IMR-90 (cell line): ENCODE measurements around the gene NHSL2. TPM values are rescaled to one million over a fixed set of nuclear protein-coding genes. Genes with fewer than 3 reads are reported as not detected.
A peak's percentile ranks its signal among the peaks of the same experiment; 100 is the strongest.

ENCODE experiments used
- ATAC-seq: fragments of 200-7000 bp; cut with Tn5 transposase; 2 replicates; pipeline ENCODE4 v1.9.1; 2020; ENCODE audit warnings: low read depth, mild to moderate bottlenecking, moderate library complexity
- BruUV-seq: library from RNA; stranded (reverse); fragments of 400-500 nt; replicated peaks from 2 replicates; lab custom pipeline; 2021; lab: Mats Ljungman, UMichigan
- CTCF ChIA-PET: fragments of 300-600 bp; formaldehyde crosslinking; extraction: SDS; loops from one replicate; lab custom pipeline; 2021; ENCODE audit warnings: antibody characterized with exemption; lab: Yijun Ruan, JAX
- POLR2A ChIA-PET: fragments of 300-600 bp; sonication (Branson Sonifier 250); formaldehyde crosslinking; loops from one replicate; lab custom pipeline; 2022; ENCODE audit warnings: antibody characterized with exemption; ENCODE audit not compliant: unreplicated experiment; lab: Charles Lee
- DNase-seq: peaks from one replicate; pipeline ENCODE4 v3.0.0; 2013
- H2AFZ ChIP-seq: replicated peaks from 2 replicates; pipeline ENCODE3; 2013; ENCODE audit warnings: low read length, mild to moderate bottlenecking; ENCODE audit not compliant: poor library complexity
- H2AK5ac ChIP-seq: 2 replicates; pipeline ENCODE4 v1.6.1; 2013; ENCODE audit warnings: low read depth, low read length, inconsistent platforms
- H2AK9ac ChIP-seq: replicated peaks from 2 replicates; pipeline ENCODE3; 2013; ENCODE audit warnings: mild to moderate bottlenecking, low read depth, low read length, moderate library complexity; ENCODE audit not compliant: poor library complexity
- H2BK120ac ChIP-seq: 2 replicates; pipeline ENCODE4 v1.6.1; 2013; ENCODE audit warnings: low read depth, low read length, inconsistent platforms
- H2BK15ac ChIP-seq: 3 replicates; pipeline ENCODE4 v1.6.1; 2013; ENCODE audit warnings: low read depth, low read length, inconsistent platforms
- H2BK20ac ChIP-seq: 2 replicates; pipeline ENCODE4 v1.6.1; 2013; ENCODE audit warnings: low read depth, mild to moderate bottlenecking, inconsistent platforms, low read length, moderate library complexity
- H2BK5ac ChIP-seq: 2 replicates; pipeline ENCODE4 v1.6.1; 2013; ENCODE audit warnings: mild to moderate bottlenecking, low read depth, low read length, inconsistent platforms; ENCODE audit not compliant: poor library complexity, severe bottlenecking
- H3K14ac ChIP-seq: replicated peaks from 2 replicates; pipeline ENCODE4 v1.6.1; 2013; ENCODE audit warnings: low read depth, low read length, inconsistent platforms
- H3K18ac ChIP-seq: 2 replicates; pipeline ENCODE4 v1.6.1; 2013; ENCODE audit warnings: low read depth, low read length, control low read depth
- H3K23ac ChIP-seq: 2 replicates; pipeline ENCODE4 v1.6.1; 2013; ENCODE audit warnings: low read depth, low read length, inconsistent platforms
- H3K27ac ChIP-seq: 2 replicates; pipeline ENCODE4 v1.5.1; 2013; ENCODE audit warnings: mild to moderate bottlenecking, control low read depth, low read length; ENCODE audit not compliant: insufficient read depth
- H3K27me3 ChIP-seq: 2 replicates; pipeline ENCODE4 v1.6.1; 2013; ENCODE audit warnings: low read length; ENCODE audit not compliant: control insufficient read depth, insufficient read depth
- H3K36me3 ChIP-seq: 2 replicates; pipeline ENCODE4 v1.6.1; 2013; ENCODE audit warnings: low read length, mixed read lengths; ENCODE audit not compliant: control insufficient read depth, insufficient read depth
- H3K4ac ChIP-seq: 2 replicates; pipeline ENCODE4 v1.6.1; 2013; ENCODE audit warnings: low read depth, low read length, inconsistent platforms
- H3K4me1 ChIP-seq: 2 replicates; pipeline ENCODE4 v1.6.1; 2013; ENCODE audit warnings: low read length, mixed read lengths; ENCODE audit not compliant: control insufficient read depth, insufficient read depth
- H3K4me2 ChIP-seq: 2 replicates; pipeline ENCODE4 v1.6.1; 2013; ENCODE audit warnings: low read depth, mild to moderate bottlenecking, control low read depth, low read length, moderate library complexity
- H3K4me3 ChIP-seq: 2 replicates; pipeline ENCODE4 v1.5.1; 2013; ENCODE audit warnings: low read depth, mild to moderate bottlenecking, control low read depth, low read length, moderate library complexity; ENCODE audit not compliant: insufficient read depth
- H3K56ac ChIP-seq: 2 replicates; pipeline ENCODE4 v1.6.1; 2013; ENCODE audit warnings: low read length, inconsistent platforms; ENCODE audit not compliant: insufficient read depth; ENCODE audit errors: extremely low read depth
- H3K79me1 ChIP-seq, 2 experiments: 2 replicates each; pipeline ENCODE4 v1.6.1; 2013; ENCODE audit warnings: low read length in 2 of 2, inconsistent platforms in 1 of 2, low read depth in 1 of 2
- H3K9ac ChIP-seq: 2 replicates; pipeline ENCODE4 v1.6.1; 2013; ENCODE audit warnings: low read depth, low read length, control low read depth
- H3K9me1 ChIP-seq: 2 replicates; pipeline ENCODE4 v1.6.1; 2013; ENCODE audit warnings: low read length, inconsistent platforms; ENCODE audit not compliant: insufficient read depth
- H3K9me3 ChIP-seq: 2 replicates; pipeline ENCODE4 v1.6.1; 2013; ENCODE audit warnings: low read length; ENCODE audit not compliant: control insufficient read depth, insufficient read depth
- H4K20me1 ChIP-seq: 2 replicates; pipeline ENCODE4 v1.6.1; 2013; ENCODE audit warnings: low read length, inconsistent platforms; ENCODE audit not compliant: insufficient read depth
- H4K5ac ChIP-seq: 2 replicates; pipeline ENCODE4 v1.6.1; 2013; ENCODE audit warnings: mild to moderate bottlenecking, low read depth, low read length, control low read depth
- H4K8ac ChIP-seq, 2 experiments: 2 replicates each; pipeline ENCODE4 v1.6.1; 2013; ENCODE audit warnings: low read depth in 2 of 2, low read length in 2 of 2, control low read depth in 1 of 2, inconsistent platforms in 1 of 2
- H4K91ac ChIP-seq: 2 replicates; pipeline ENCODE4 v1.6.1; 2013; ENCODE audit warnings: low read depth, low read length, inconsistent platforms; ENCODE audit not compliant: insufficient read depth
- CEBPB ChIP-seq: IDR thresholded peaks from 2 replicates; pipeline ENCODE4 v1.6.1; 2012; ENCODE audit warnings: low read depth, low read length, improper control_type of control experiment
- MAFK ChIP-seq: IDR thresholded peaks from 2 replicates; pipeline ENCODE4 v1.6.1; 2012; ENCODE audit warnings: low read depth, low read length, improper control_type of control experiment
- WGBS, 2 experiments: methylation state at CpG; one replicate each; pipeline versions ENCODE4 v1.1.5 to v1.1.7; 2013; ENCODE audit warnings: missing lambda C conversion rate in 2 of 2; ENCODE audit not compliant: insufficient read length in 1 of 2; ENCODE audit errors: extremely low coverage in 2 of 2; 5-methylcytosine and 5-hydroxymethylcytosine counted together
- dilution Hi-C: fragments of 300-500 bp; cut with HindIII; formaldehyde crosslinking; loops from one replicate; pipeline ENCODE4 v1.14.3; 2018; ENCODE audit warnings: low sequenced_read_pairs; ENCODE audit not compliant: unreplicated experiment
- in situ Hi-C: fragments of 300-500 bp; cut with MboI; formaldehyde crosslinking; loops from 3 replicates; pipeline ENCODE4 v1.14.3; 2019; ENCODE audit warnings: low sequenced_read_pairs, inconsistent platforms, mixed read lengths
- intact Hi-C: fragments of 100-400 bp; cut with micrococcal nuclease; formaldehyde crosslinking; loops from 2 replicates; pipeline ENCODE4 v1.10.0; 2022
- polyA plus RNA-seq, 3 experiments: library from polyadenylated mRNA; depleted of rRNA; stranded (reverse); fragments of >200 nt; gene quantifications; 2 replicates each; pipeline ENCODE4 v1.2.3, GENCODE V29; 2012; ENCODE audit warnings: low replicate concordance in 1 of 3
- total RNA-seq: library from RNA; depleted of rRNA; stranded (reverse); fragments of >200 nt; gene quantifications from 2 replicates; pipeline ENCODE4 v1.2.3, GENCODE V29; 2012

NHSL2 gene
- total and polyA plus RNA-seq, 2 of the 4 experiments (the other 2 are of a cell fraction) = 0.72 to 0.75 TPM

GRCh38 chrX:71930298-71930697, 19.7 kb downstream of the NHSL2 start:
- dilution Hi-C loops (no loop called here), in situ Hi-C loops (no loop called here), intact Hi-C loops (no loop called here)
- H3K27ac ChIP-seq = no peak overlapping the region
- TF ChIP-seq CEBPB = peak; percentile 31; the same call in 1 of the 2 replicates
- no peak for TF ChIP-seq MAFK
- no peak overlapping the region for H2BK15ac ChIP-seq
- no peak for DNase-seq
- ATAC-seq = no peak
- no TSS peak for BruUV-seq
- no peak overlapping the region for H3K4me3 ChIP-seq
- H3K9ac ChIP-seq = no peak overlapping the region
- no peak overlapping the region for H3K23ac ChIP-seq
- H3K9me1 ChIP-seq = no peaks in the 10 kb centered on the region
- H2BK20ac ChIP-seq = no peak overlapping the region
- no peak overlapping the region for H3K14ac ChIP-seq
- no peak overlapping the region for H4K5ac ChIP-seq
- H2AK9ac ChIP-seq = no peak overlapping the region
- H4K8ac ChIP-seq = no peak overlapping the region
- no peaks in the 10 kb centered on the region for H3K4me1 ChIP-seq
- H3K56ac ChIP-seq = no peak overlapping the region
- H3K27me3 ChIP-seq = peaks cover 39% of the 10 kb centered on the region
- H2BK5ac ChIP-seq = no peak overlapping the region
- no peak overlapping the region for H3K4me2 ChIP-seq
- H4K20me1 ChIP-seq = no peaks in the 10 kb centered on the region
- no peak overlapping the region for H2AFZ ChIP-seq
- no peak overlapping the region for H2AK5ac ChIP-seq
- no peaks in the 10 kb centered on the region for H3K36me3 ChIP-seq
- no peak overlapping the region for H3K18ac ChIP-seq
- no peaks in the 10 kb centered on the region for H3K79me1 ChIP-seq
- no CpG with 5 or more reads among the region's 1 CpG for WGBS, 2 experiments
- POLR2A ChIA-PET = no interaction called here
- no peak overlapping the region for H3K4ac ChIP-seq
- no peak overlapping the region for H4K91ac ChIP-seq
- no peak overlapping the region for H2BK120ac ChIP-seq
- CTCF ChIA-PET = no interaction called here
- H3K9me3 ChIP-seq = no peaks in the 10 kb centered on the region
